ENCODE data around the gene SLC17A2. TPM values are rescaled to one million over a fixed set of nuclear protein-coding genes. Genes with fewer than 3 reads are reported as not detected.

SLC17A2 gene
- total RNA-seq, 1 donor from 2014 or later, result not detected

DNA sequence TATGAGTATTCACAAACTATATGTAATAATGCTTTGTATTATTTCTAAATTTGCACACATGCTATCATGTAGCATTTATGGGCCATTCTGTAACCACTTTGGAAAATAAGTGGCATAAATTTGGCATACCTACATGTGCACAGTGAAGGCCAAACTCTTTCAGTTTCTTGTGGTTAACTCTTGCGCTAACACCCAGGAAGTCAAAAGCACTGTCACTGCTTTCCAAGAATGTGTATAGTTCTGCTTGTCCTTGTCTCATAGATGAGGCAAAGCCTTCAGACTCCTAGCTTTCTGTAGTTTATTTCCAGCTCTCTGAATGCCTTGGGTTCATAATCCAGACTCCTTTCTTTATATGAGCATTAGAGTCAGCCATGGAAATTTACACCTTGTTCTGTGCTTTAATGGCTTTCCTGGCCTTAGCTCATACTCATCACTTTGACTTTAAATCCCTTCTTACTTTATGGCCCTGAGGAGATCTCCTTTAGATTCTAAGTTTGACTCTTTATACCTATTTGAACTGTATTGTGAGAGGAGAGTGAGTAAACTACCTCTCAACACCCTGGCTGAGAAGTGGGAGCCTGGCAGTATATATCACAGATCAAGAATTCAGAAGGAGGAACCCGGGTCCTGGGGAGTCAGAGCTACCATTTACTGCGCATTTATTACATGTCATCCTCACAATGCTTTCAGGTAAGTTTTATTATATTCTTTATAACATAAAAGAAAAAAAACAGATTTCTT lies 55.5 kb downstream of the SLC17A2 start:
- H3K4me1 ChIP-seq (ENCODE audit: control insufficient read depth in 3 of 3, insufficient read depth in 3 of 3, low read length in 3 of 3), result no peaks in the 10 kb centered on the region

DNA sequence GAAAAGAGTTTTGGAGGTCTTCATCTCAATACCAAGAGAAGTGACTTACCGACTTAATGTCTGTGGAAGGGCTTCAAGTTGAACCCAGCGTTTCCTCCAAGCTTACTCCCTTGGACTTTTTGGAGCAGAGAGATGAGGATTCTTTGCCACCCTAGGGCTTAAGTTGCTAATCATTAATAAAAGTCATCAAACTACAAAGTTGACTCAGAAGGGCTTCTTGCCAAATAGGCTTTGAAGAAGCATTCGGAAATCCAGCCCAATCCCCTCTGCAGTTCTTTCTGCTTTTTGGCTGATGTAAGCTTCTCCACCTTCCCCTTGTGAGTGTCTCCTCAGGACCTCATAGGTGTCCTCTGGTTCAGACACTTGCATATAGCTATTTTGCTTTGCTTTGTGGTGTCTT lies 56.4 kb downstream of the SLC17A2 start, which contains the start of gene SLC17A3:
TSS of gene SLC17A3 (minus strand) at position 126 of the 400 bp plus-strand sequence. CDS start 5,856 bp downstream, outside the sequence.
- H3K9me3 ChIP-seq (ENCODE audit: control insufficient read depth in 3 of 3, low read length in 3 of 3), result no peaks in the 10 kb centered on the region
- no peaks in the 10 kb centered on the region for H3K27me3 ChIP-seq (ENCODE audit: control insufficient read depth in 3 of 3, insufficient read depth in 3 of 3, low read length in 3 of 3)
- no peaks in the 10 kb centered on the region for H3K36me3 ChIP-seq (ENCODE audit: control insufficient read depth in 3 of 3, insufficient read depth in 3 of 3, low read length in 3 of 3)
- H3K4me1 ChIP-seq (ENCODE audit: control insufficient read depth in 3 of 3, insufficient read depth in 3 of 3, low read length in 3 of 3), result no peaks in the 10 kb centered on the region
- H3K4me3 ChIP-seq (ENCODE audit: low read length in 3 of 3), result no peak within 1 kb of the TSS
- no peak within 1 kb of the TSS for H3K9ac ChIP-seq (ENCODE audit: low read depth in 1 of 3, low read length in 3 of 3)
- H3K27ac ChIP-seq (ENCODE audit: low read depth, low read length), result no peak within 1 kb of the TSS

More for the DNA sequence above, 55.5 kb downstream of the SLC17A2 start:
- Histone ChIP-seq H3K27ac (ENCODE audit: low read depth, low read length) (no peak overlapping the region), H3K9ac (ENCODE audit: low read depth in 1 of 3, low read length in 3 of 3) (no peak overlapping the region), H3K36me3 (ENCODE audit: control insufficient read depth in 3 of 3, insufficient read depth in 3 of 3, low read length in 3 of 3) (no peaks in the 10 kb centered on the region), H3K9me3 (ENCODE audit: control insufficient read depth in 3 of 3, low read length in 3 of 3) (no peaks in the 10 kb centered on the region), H3K27me3 (ENCODE audit: control insufficient read depth in 3 of 3, insufficient read depth in 3 of 3, low read length in 3 of 3) (no peaks in the 10 kb centered on the region), H3K4me3 (ENCODE audit: low read length in 3 of 3) (no peak overlapping the region)

DNA sequence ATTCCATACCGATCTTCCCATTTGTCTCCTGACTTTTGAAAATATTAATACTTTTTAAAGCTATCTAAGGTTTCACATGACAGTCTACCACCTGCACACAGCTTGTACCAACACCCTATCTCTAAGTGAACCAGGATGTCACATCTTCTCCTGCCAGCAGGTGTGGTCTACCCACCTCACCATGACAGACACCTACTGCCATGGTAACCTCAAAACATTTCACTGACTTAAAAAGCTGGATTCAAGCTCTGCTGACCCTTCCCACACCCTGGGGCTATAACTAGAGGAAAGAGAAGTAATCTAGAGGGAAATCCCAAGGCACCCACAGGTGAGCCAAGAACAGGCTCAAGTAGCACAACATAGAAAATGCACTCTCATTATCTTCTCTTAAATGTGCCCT lies 57.7 kb downstream of the SLC17A2 start:
- Histone ChIP-seq H3K9ac (ENCODE audit: low read depth in 1 of 3, low read length in 3 of 3) (no peak overlapping the region), H3K27me3 (ENCODE audit: control insufficient read depth in 3 of 3, insufficient read depth in 3 of 3, low read length in 3 of 3) (no peaks in the 10 kb centered on the region), H3K4me3 (ENCODE audit: low read length in 3 of 3) (no peak overlapping the region), H3K4me1 (ENCODE audit: control insufficient read depth in 3 of 3, insufficient read depth in 3 of 3, low read length in 3 of 3) (no peaks in the 10 kb centered on the region), H3K36me3 (ENCODE audit: control insufficient read depth in 3 of 3, insufficient read depth in 3 of 3, low read length in 3 of 3) (no peaks in the 10 kb centered on the region), H3K27ac (ENCODE audit: low read depth, low read length) (no peak overlapping the region), H3K9me3 (ENCODE audit: control insufficient read depth in 3 of 3, low read length in 3 of 3) (no peaks in the 10 kb centered on the region)

DNA sequence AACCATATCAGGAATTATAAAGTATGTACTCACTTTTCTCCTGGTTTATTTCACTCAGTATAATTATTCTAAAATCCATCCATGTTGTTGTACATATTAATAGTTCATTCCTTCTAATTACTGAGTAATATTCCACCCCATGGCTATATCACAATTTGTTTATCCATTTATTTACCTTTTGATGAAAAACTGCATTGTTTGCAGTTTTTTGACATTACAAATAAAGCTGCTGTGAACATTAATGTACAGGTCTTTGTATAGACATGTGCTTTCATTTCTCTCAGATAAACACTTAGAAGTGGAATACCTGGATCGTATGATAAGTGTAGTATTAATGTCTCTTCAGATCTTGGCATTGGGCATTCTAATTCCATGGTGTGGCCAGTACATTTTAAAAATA lies 60.7 kb downstream of the SLC17A2 start:
- Histone ChIP-seq H3K36me3 (ENCODE audit: control insufficient read depth in 3 of 3, insufficient read depth in 3 of 3, low read length in 3 of 3) (no peaks in the 10 kb centered on the region), H3K9me3 (ENCODE audit: control insufficient read depth in 3 of 3, low read length in 3 of 3) (no peaks in the 10 kb centered on the region), H3K27me3 (ENCODE audit: control insufficient read depth in 3 of 3, insufficient read depth in 3 of 3, low read length in 3 of 3) (no peaks in the 10 kb centered on the region), H3K9ac (ENCODE audit: low read depth in 1 of 3, low read length in 3 of 3) (no peak overlapping the region), H3K27ac (ENCODE audit: low read depth, low read length) (no peak overlapping the region), H3K4me1 (ENCODE audit: control insufficient read depth in 3 of 3, insufficient read depth in 3 of 3, low read length in 3 of 3) (no peaks in the 10 kb centered on the region), H3K4me3 (ENCODE audit: low read length in 3 of 3) (no peak overlapping the region)

DNA sequence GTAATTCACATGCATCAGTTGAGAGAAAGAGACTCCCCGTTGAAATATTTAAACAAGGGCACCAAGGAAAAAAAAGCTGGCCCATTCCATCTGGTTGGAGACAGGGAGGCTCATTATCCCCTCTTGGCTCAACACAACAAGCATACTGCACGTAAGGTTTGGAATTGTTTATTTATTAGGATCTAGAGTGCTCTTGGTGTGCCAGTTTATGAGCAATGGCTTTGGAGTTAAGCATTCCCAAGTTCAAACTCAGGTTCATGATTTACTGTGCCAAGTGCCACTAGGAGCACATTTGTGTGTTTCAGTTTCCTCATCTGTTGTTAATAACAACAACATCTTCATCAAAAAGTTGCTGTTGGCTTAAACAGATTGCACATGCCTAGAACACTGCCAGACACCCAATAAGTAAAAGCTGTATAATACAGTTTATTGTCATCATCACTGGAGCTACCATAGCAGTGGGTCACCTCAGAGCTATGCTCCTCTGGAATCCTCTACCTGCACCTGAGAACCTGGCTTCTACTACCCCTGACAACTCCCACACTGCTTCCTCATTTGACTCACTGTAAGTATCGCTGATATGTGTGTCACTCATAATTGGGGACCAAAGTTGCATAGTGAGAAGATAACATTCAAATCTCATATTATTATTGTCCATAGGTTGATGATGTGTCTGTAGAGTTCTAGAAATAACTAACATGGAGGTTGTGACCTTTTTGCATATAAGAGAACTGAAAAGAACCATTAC lies 61.9 kb downstream of the SLC17A2 start:
- Histone ChIP-seq H3K9ac (ENCODE audit: low read depth in 1 of 3, low read length in 3 of 3) (no peak overlapping the region), H3K4me3 (ENCODE audit: low read length in 3 of 3) (no peak overlapping the region), H3K27ac (ENCODE audit: low read depth, low read length) (no peak overlapping the region), H3K36me3 (ENCODE audit: control insufficient read depth in 3 of 3, insufficient read depth in 3 of 3, low read length in 3 of 3) (no peaks in the 10 kb centered on the region), H3K9me3 (ENCODE audit: control insufficient read depth in 3 of 3, low read length in 3 of 3) (no peaks in the 10 kb centered on the region), H3K27me3 (ENCODE audit: control insufficient read depth in 3 of 3, insufficient read depth in 3 of 3, low read length in 3 of 3) (no peaks in the 10 kb centered on the region), H3K4me1 (ENCODE audit: control insufficient read depth in 3 of 3, insufficient read depth in 3 of 3, low read length in 3 of 3) (no peaks in the 10 kb centered on the region)

DNA sequence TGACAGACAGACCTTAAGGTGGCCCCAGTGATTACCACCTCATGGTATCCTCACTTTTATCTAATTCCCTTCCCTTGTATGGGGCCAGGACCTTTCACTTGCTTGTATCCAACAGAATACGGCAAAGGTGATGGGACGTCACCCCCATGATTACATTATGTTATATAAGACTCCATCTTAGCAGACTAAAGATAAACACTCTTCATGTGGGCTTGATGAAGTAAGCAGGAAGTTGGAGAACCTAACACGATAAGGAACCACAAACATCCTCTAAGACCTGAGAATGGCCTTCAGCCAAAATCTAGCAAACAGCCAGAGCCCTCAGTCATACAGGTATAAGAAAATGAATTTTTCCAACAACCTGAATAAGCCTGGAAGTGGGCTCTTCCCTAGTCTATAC lies 64.5 kb downstream of the SLC17A2 start:
- Histone ChIP-seq H3K4me3 (ENCODE audit: low read length in 3 of 3) (no peak overlapping the region), H3K36me3 (ENCODE audit: control insufficient read depth in 3 of 3, insufficient read depth in 3 of 3, low read length in 3 of 3) (no peaks in the 10 kb centered on the region), H3K9ac (ENCODE audit: low read depth in 1 of 3, low read length in 3 of 3) (no peak overlapping the region), H3K27ac (ENCODE audit: low read depth, low read length) (no peak overlapping the region), H3K4me1 (ENCODE audit: control insufficient read depth in 3 of 3, insufficient read depth in 3 of 3, low read length in 3 of 3) (no peaks in the 10 kb centered on the region), H3K9me3 (ENCODE audit: control insufficient read depth in 3 of 3, low read length in 3 of 3) (no peaks in the 10 kb centered on the region), H3K27me3 (ENCODE audit: control insufficient read depth in 3 of 3, insufficient read depth in 3 of 3, low read length in 3 of 3) (no peaks in the 10 kb centered on the region)

DNA sequence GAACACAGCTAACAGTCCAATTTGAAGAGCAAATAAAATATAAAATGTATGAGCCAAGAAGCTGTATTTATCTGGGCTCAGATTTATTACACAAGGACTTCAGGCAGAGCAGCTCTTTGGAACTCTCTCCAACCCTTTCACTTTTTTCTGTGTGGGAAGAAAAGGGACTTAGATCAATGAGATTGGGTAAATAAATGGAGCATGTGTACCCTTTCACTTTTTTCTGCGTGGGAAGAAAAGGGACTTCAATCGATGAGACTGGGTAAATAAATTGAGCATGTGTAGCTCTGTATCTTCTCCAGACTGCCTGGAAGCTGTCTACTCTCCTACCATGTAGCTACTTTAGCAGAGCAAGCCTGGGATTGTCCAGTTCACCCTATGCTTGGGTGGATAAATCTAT lies 67.1 kb downstream of the SLC17A2 start:
- Histone ChIP-seq H3K4me1 (ENCODE audit: control insufficient read depth in 3 of 3, insufficient read depth in 3 of 3, low read length in 3 of 3) (no peaks in the 10 kb centered on the region), H3K9ac (ENCODE audit: low read depth in 1 of 3, low read length in 3 of 3) (no peak overlapping the region), H3K4me3 (ENCODE audit: low read length in 3 of 3) (no peak overlapping the region), H3K27ac (ENCODE audit: low read depth, low read length) (no peak overlapping the region), H3K27me3 (ENCODE audit: control insufficient read depth in 3 of 3, insufficient read depth in 3 of 3, low read length in 3 of 3) (no peaks in the 10 kb centered on the region), H3K36me3 (ENCODE audit: control insufficient read depth in 3 of 3, insufficient read depth in 3 of 3, low read length in 3 of 3) (no peaks in the 10 kb centered on the region), H3K9me3 (ENCODE audit: control insufficient read depth in 3 of 3, low read length in 3 of 3) (no peaks in the 10 kb centered on the region)

Other genes starting within 250 kb of the SLC17A2 start
- gene SLC17A4, start 175.9 kb downstream of the SLC17A2 start, total RNA-seq, result not detected
- not detected for gene SLC17A1, start 98.6 kb downstream of the SLC17A2 start, total RNA-seq
- gene SLC17A3, start 56.4 kb downstream of the SLC17A2 start, total RNA-seq, result not detected
- 5.2 TPM for gene TRIM38, start 32.1 kb upstream of the SLC17A2 start, total RNA-seq
- 4.7 TPM for gene HFE, start 156.7 kb upstream of the SLC17A2 start, total RNA-seq

All from skeletal muscle tissue (tissue), 4 donors.